HEK293 (cell line): ENCODE measurements around the gene DGKG.

Experiments
- CTCF ChIA-PET: fragments of 350-600 bp; formaldehyde crosslinking; extraction: SDS; loops from one replicate; lab custom pipeline; 2021; ENCODE audit warnings: antibody characterized with exemption; lab: Yijun Ruan, JAX
- POLR2A ChIA-PET: fragments of 300-600 bp; formaldehyde crosslinking; extraction: SDS; loops from one replicate; lab custom pipeline; 2020; ENCODE audit warnings: antibody characterized with exemption, inconsistent platforms; lab: Yijun Ruan, JAX
- H3K27ac ChIP-seq: fragments of 200-500 bp; sonication (Bioruptor generic); 2 replicates; pipeline ENCODE4 v1.5.1; 2014; ENCODE audit warnings: low read depth, low read length, control low read depth, inconsistent platforms; ENCODE audit errors: extremely low read depth
- H3K36me3 ChIP-seq, 2 experiments: fragments of 200-500 bp in 1 of 2; sonication (Bioruptor generic) in 1 of 2; 1 replicate in 1 of 2; 2 replicates in 1 of 2; pipeline ENCODE4 v1.5.1; 2014 to 2017; ENCODE audit warnings: inconsistent platforms in 2 of 2, low read length in 2 of 2; ENCODE audit not compliant: control insufficient read depth in 2 of 2, insufficient read depth in 1 of 2
- H3K4me1 ChIP-seq: fragments of 200-500 bp; sonication (Bioruptor generic); 2 replicates; pipeline ENCODE4 v1.5.1; 2014; ENCODE audit warnings: mild to moderate bottlenecking, low read length, inconsistent platforms; ENCODE audit not compliant: control insufficient read depth, insufficient read depth
- H3K4me3 ChIP-seq: 2 replicates; pipeline ENCODE4 v1.5.1; 2011; ENCODE audit warnings: low read depth, mild to moderate bottlenecking, control low read depth, low read length, moderate library complexity
- H3K9me3 ChIP-seq: fragments of 200-500 bp; sonication (Bioruptor generic); 2 replicates; pipeline ENCODE4 v1.5.1; 2014; ENCODE audit warnings: low read depth, low read length, inconsistent platforms; ENCODE audit not compliant: control insufficient read depth, insufficient read depth
- PRDM1 ChIP-seq: fragments of 450-650 bp; formaldehyde crosslinking; IDR thresholded peaks from 2 replicates; pipeline ENCODE4; 2016; ENCODE audit warnings: missing biosample characterization, missing genetic modification characterization
- ZBTB17 ChIP-seq: fragments of 450-650 bp; formaldehyde crosslinking; IDR thresholded peaks from 2 replicates; pipeline ENCODE4 v1.5.1; 2016; ENCODE audit warnings: missing biosample characterization, missing genetic modification characterization
- ZBTB44 ChIP-seq: fragments of 450-650 bp; IDR thresholded peaks from 2 replicates; pipeline ENCODE4 v1.5.1; 2018; ENCODE audit warnings: missing biosample characterization, mild to moderate bottlenecking, missing genetic modification characterization
- ZFP3 ChIP-seq: fragments of 450-650 bp; formaldehyde crosslinking; IDR thresholded peaks from 2 replicates; pipeline ENCODE4 v1.5.1; 2016; ENCODE audit warnings: low read depth, missing biosample characterization, missing genetic modification characterization
- ZNF140 ChIP-seq: fragments of 450-650 bp; formaldehyde crosslinking; IDR thresholded peaks from 2 replicates; pipeline ENCODE4 v1.5.1; 2016; ENCODE audit warnings: missing biosample characterization, missing genetic modification characterization
- ZNF2 ChIP-seq: fragments of 450-650 bp; formaldehyde crosslinking; IDR thresholded peaks from 2 replicates; pipeline ENCODE4 v1.5.1; 2016; ENCODE audit warnings: missing biosample characterization, missing genetic modification characterization
- ZNF214 ChIP-seq: fragments of 450-650 bp; formaldehyde crosslinking; IDR thresholded peaks from 2 replicates; pipeline ENCODE4 v1.5.1; 2017; ENCODE audit warnings: missing biosample characterization, mild to moderate bottlenecking, missing genetic modification characterization, borderline replicate concordance
- ZNF24 ChIP-seq: fragments of 450-650 bp; formaldehyde crosslinking; IDR thresholded peaks from 2 replicates; pipeline ENCODE4 v1.5.1; 2016; ENCODE audit warnings: missing biosample characterization, missing genetic modification characterization
- ZNF501 ChIP-seq: fragments of 450-650 bp; formaldehyde crosslinking; IDR thresholded peaks from 2 replicates; pipeline ENCODE4 v1.5.1; 2016; ENCODE audit warnings: missing biosample characterization, missing genetic modification characterization
- ZNF664 ChIP-seq: fragments of 450-650 bp; formaldehyde crosslinking; IDR thresholded peaks from 2 replicates; pipeline ENCODE4 v1.5.1; 2016; ENCODE audit warnings: missing biosample characterization, missing genetic modification characterization
- ZNF692 ChIP-seq: fragments of 450-650 bp; formaldehyde crosslinking; IDR thresholded peaks from 2 replicates; pipeline ENCODE4 v1.5.1; 2016; ENCODE audit warnings: missing biosample characterization, missing genetic modification characterization
- TF ChIP-seq, protein P1 (sequence below): fragments of 450-650 bp; formaldehyde crosslinking; IDR thresholded peaks from 2 replicates; pipeline ENCODE4 v1.5.1; 2016; ENCODE audit warnings: missing biosample characterization, missing genetic modification characterization
- TF ChIP-seq, protein P2 (sequence below): fragments of 450-650 bp; formaldehyde crosslinking; IDR thresholded peaks from 2 replicates; pipeline ENCODE4 v1.5.1; 2016; ENCODE audit warnings: missing biosample characterization, missing genetic modification characterization
- TF ChIP-seq, protein P3 (sequence below): fragments of 450-650 bp; formaldehyde crosslinking; IDR thresholded peaks from 2 replicates; pipeline ENCODE4 v1.5.1; 2016; ENCODE audit warnings: missing biosample characterization, missing genetic modification characterization
- TF ChIP-seq, protein P4 (sequence below): fragments of 450-650 bp; formaldehyde crosslinking; IDR thresholded peaks from 2 replicates; pipeline ENCODE4 v1.5.1; 2017; ENCODE audit warnings: missing biosample characterization, missing genetic modification characterization
- TF ChIP-seq, protein P5 (sequence below): fragments of 450-650 bp; formaldehyde crosslinking; IDR thresholded peaks from 2 replicates; pipeline ENCODE4 v1.5.1; 2016; ENCODE audit warnings: missing biosample characterization, missing genetic modification characterization

Gene DGKG

DNA sequence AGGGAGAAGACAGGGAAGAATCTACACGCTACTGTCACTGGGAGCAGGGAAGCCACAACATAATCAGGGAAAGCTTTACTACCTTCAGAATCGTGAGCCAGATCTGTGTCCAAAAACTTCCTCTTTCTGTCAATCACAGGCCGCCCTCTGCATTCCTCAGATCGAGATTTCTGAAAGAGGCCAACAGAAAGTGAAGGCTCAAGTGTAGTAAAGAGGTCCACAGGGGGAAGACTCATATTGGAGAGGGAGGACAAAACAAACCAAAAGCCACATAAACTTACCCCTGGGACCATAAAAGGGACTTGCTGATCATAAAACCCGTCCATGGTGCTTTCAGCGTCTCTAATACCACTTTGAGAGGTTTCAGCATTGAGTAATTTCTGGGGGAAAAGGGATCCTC lies 256.5 kb downstream of the DGKG start (continued):
- TF ChIP-seq ZNF214 (no peak), ZFP3 (tag by site-specific recombination) (no peak), ZNF140 (tag by site-specific recombination) (no peak), ZNF24 (tag by site-specific recombination) (peak; percentile 53; the same call in 1 of the 2 replicates), ZNF692 (no peak)
- TF ChIP-seq, protein P1, sequence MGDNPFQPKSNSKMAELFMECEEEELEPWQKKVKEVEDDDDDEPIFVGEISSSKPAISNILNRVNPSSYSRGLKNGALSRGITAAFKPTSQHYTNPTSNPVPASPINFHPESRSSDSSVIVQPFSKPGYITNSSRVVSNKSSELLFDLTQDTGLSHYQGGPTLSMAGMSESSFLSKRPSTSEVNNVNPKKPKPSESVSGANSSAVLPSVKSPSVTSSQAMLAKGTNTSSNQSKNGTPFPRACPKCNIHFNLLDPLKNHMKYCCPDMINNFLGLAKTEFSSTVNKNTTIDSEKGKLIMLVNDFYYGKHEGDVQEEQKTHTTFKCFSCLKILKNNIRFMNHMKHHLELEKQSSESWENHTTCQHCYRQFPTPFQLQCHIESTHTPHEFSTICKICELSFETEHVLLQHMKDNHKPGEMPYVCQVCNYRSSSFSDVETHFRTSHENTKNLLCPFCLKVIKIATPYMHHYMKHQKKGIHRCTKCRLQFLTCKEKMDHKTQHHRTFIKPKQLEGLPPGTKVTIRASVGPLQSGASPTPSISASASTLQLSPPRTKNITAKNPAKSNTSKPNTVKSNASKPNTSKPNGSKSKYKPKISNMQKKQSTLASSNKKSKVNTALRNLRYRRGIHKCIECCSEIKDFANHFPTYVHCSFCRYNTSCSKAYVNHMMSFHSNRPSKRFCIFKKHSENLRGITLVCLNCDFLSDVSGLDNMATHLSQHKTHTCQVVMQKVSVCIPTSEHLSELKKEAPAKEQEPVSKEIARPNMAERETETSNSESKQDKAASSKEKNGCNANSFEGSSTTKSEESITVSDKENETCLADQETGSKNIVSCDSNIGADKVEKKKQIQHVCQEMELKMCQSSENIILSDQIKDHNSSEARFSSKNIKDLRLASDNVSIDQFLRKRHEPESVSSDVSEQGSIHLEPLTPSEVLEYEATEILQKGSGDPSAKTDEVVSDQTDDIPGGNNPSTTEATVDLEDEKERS (tag by site-specific recombination) = no peak
- TF ChIP-seq, protein P2, sequence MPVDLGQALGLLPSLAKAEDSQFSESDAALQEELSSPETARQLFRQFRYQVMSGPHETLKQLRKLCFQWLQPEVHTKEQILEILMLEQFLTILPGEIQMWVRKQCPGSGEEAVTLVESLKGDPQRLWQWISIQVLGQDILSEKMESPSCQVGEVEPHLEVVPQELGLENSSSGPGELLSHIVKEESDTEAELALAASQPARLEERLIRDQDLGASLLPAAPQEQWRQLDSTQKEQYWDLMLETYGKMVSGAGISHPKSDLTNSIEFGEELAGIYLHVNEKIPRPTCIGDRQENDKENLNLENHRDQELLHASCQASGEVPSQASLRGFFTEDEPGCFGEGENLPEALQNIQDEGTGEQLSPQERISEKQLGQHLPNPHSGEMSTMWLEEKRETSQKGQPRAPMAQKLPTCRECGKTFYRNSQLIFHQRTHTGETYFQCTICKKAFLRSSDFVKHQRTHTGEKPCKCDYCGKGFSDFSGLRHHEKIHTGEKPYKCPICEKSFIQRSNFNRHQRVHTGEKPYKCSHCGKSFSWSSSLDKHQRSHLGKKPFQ (tag by site-specific recombination) = 0 out of 2 replicates have a peak, but pooled peaks have one; percentile 14
- TF ChIP-seq, protein P3, sequence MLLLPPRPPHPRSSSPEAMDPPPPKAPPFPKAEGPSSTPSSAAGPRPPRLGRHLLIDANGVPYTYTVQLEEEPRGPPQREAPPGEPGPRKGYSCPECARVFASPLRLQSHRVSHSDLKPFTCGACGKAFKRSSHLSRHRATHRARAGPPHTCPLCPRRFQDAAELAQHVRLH = 0 out of 2 replicates have a peak, but pooled peaks have one; percentile 55
- TF ChIP-seq, protein P4, sequence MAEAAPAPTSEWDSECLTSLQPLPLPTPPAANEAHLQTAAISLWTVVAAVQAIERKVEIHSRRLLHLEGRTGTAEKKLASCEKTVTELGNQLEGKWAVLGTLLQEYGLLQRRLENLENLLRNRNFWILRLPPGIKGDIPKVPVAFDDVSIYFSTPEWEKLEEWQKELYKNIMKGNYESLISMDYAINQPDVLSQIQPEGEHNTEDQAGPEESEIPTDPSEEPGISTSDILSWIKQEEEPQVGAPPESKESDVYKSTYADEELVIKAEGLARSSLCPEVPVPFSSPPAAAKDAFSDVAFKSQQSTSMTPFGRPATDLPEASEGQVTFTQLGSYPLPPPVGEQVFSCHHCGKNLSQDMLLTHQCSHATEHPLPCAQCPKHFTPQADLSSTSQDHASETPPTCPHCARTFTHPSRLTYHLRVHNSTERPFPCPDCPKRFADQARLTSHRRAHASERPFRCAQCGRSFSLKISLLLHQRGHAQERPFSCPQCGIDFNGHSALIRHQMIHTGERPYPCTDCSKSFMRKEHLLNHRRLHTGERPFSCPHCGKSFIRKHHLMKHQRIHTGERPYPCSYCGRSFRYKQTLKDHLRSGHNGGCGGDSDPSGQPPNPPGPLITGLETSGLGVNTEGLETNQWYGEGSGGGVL (tag by site-specific recombination) = 0 out of 2 replicates have a peak, but pooled peaks have one; percentile 34
- TF ChIP-seq, all 188 proteins: peak for 42

- no peak for TF ChIP-seq ZNF2 (tag by site-specific recombination)
- no peak for TF ChIP-seq ZNF501 (tag by site-specific recombination)
- TF ChIP-seq ZBTB44 = 0 out of 2 replicates have a peak, but pooled peaks have one; percentile 6
- TF ChIP-seq, protein P5, sequence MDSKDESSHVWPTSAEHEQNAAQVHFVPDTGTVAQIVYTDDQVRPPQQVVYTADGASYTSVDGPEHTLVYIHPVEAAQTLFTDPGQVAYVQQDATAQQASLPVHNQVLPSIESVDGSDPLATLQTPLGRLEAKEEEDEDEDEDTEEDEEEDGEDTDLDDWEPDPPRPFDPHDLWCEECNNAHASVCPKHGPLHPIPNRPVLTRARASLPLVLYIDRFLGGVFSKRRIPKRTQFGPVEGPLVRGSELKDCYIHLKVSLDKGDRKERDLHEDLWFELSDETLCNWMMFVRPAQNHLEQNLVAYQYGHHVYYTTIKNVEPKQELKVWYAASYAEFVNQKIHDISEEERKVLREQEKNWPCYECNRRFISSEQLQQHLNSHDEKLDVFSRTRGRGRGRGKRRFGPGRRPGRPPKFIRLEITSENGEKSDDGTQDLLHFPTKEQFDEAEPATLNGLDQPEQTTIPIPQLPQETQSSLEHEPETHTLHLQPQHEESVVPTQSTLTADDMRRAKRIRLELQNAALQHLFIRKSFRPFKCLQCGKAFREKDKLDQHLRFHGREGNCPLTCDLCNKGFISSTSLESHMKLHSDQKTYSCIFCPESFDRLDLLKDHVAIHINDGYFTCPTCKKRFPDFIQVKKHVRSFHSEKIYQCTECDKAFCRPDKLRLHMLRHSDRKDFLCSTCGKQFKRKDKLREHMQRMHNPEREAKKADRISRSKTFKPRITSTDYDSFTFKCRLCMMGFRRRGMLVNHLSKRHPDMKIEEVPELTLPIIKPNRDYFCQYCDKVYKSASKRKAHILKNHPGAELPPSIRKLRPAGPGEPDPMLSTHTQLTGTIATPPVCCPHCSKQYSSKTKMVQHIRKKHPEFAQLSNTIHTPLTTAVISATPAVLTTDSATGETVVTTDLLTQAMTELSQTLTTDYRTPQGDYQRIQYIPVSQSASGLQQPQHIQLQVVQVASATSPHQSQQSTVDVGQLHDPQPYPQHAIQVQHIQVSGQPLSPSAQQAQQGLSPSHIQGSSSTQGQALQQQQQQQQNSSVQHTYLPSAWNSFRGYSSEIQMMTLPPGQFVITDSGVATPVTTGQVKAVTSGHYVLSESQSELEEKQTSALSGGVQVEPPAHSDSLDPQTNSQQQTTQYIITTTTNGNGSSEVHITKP = 0 out of 2 replicates have a peak, but pooled peaks have one; percentile 15
- TF ChIP-seq ZBTB17 (tag by site-specific recombination) = no peak
- 0 out of 2 replicates have a peak, but pooled peaks have one; percentile 18 for TF ChIP-seq PRDM1 (tag by site-specific recombination)
- no peak for TF ChIP-seq ZNF664
- TF ChIP-seq, all 188 proteins: peak for 3
- CTCF ChIA-PET = interaction anchor here (0.5 to 0.8 kb wide), 3 partner anchors 21 to 432 kb away, joined by 3 to 4 read pairs (median 3); no protein-coding TSS in a partner anchor
- Histone ChIP-seq H3K27ac (no peak overlapping the region), H3K9me3 (no peaks in the 10 kb centered on the region), H3K4me3 (no peak overlapping the region), H3K36me3 (no peaks in the 10 kb centered on the region), H3K4me1 (peaks cover 23% of the 10 kb centered on the region; the same call in 1 of the 2 replicates)
- POLR2A ChIA-PET = no interaction called here
Observed at GRCh38 chr3:186102687-186103086, 259.3 kb downstream of the DGKG start.
